ENCODE measurements around the gene LRRC55. TPM values are rescaled to one million over a fixed set of nuclear protein-coding genes. Genes with fewer than 3 reads are reported as not detected.

Gene LRRC55
- polyA plus RNA-seq, 1 donor (not counting 4 experiments of a cell fraction or from before 2014, with no cell fraction given) = not detected

DNA sequence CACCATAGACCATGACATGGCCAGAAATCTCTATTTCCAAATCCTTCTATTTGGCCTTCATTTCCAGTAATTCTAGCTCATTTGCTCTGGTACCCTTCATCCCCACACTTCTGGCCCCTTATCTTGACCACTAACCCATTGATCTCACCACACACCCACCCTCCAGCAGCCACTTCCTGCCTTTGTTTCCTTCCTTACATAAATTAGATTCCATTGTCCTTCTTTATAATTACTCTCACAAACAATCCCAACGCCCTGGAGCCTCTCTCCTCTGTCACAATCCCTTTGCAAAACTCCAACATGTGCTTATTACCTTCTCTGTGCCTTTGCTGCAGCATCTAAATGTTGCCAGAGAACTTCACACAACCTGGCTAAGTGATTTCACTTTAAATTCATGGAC lies 40.5 kb downstream of the LRRC55 start:
- Histone ChIP-seq H3K9me1 (ENCODE audit: control insufficient read depth, extremely low read depth, insufficient read depth, low read length) (no peaks in the 10 kb centered on the region), H3K27me3 (ENCODE audit: control insufficient read depth, extremely low read depth, insufficient read depth, low read length) (no peaks in the 10 kb centered on the region), H4K20me1 (ENCODE audit: control insufficient read depth, extremely low read depth, insufficient read depth, low read length) (no peaks in the 10 kb centered on the region), H3K4me1 (ENCODE audit: control insufficient read depth, extremely low read depth, insufficient read depth, low read length) (peaks cover 5% of the 10 kb centered on the region), H3K4me3 (ENCODE audit: control insufficient read depth in 2 of 3, extremely low read depth in 1 of 3, insufficient read depth in 2 of 3, low read depth in 1 of 3, low read length in 3 of 3) (no peak overlapping the region), H3K79me2 (ENCODE audit: control insufficient read depth, insufficient read depth, low read length) (no peaks in the 10 kb centered on the region), H3K4me2 (ENCODE audit: control insufficient read depth, extremely low read depth, insufficient read depth, low read depth, low read length) (no peak overlapping the region), H3K36me3 (ENCODE audit: control insufficient read depth in 2 of 2, extremely low read depth in 1 of 2, insufficient read depth in 2 of 2, low read length in 2 of 2) (no peaks in the 10 kb centered on the region), H3K27ac (ENCODE audit: control insufficient read depth, insufficient read depth, low read length) (no peak overlapping the region), H3K9ac (ENCODE audit: control insufficient read depth, extremely low read depth, insufficient read depth, low read length) (no peak overlapping the region), H2AFZ (ENCODE audit: control insufficient read depth, low read length) (no peak overlapping the region), H3K9me3 (ENCODE audit: control insufficient read depth, low read depth, low read length) (no peaks in the 10 kb centered on the region)
- no peak for FAIRE-seq
- TF ChIP-seq, protein P1, sequence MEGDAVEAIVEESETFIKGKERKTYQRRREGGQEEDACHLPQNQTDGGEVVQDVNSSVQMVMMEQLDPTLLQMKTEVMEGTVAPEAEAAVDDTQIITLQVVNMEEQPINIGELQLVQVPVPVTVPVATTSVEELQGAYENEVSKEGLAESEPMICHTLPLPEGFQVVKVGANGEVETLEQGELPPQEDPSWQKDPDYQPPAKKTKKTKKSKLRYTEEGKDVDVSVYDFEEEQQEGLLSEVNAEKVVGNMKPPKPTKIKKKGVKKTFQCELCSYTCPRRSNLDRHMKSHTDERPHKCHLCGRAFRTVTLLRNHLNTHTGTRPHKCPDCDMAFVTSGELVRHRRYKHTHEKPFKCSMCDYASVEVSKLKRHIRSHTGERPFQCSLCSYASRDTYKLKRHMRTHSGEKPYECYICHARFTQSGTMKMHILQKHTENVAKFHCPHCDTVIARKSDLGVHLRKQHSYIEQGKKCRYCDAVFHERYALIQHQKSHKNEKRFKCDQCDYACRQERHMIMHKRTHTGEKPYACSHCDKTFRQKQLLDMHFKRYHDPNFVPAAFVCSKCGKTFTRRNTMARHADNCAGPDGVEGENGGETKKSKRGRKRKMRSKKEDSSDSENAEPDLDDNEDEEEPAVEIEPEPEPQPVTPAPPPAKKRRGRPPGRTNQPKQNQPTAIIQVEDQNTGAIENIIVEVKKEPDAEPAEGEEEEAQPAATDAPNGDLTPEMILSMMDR (optimal IDR thresholded peaks at IDR 0.05 in 1 of 3, IDR thresholded peaks at IDR 0.05 in 1 of 3, conservative IDR thresholded peaks at IDR 0.05 in 1 of 3; ENCODE audit: extremely low read depth in 1 of 3, insufficient read depth in 2 of 3, low read length in 3 of 3) = no peak
- no peak for TF ChIP-seq EZH2 (IDR thresholded peaks at IDR 0.05; ENCODE audit: low read length)
- dilution Hi-C loops (cut with MboI; ENCODE audit: extremely low pct_ligation_motif_present, low sequenced_read_pairs) = no loop called here
- DNase-seq (ENCODE audit: low read depth, low spot score) = no peak

DNA sequence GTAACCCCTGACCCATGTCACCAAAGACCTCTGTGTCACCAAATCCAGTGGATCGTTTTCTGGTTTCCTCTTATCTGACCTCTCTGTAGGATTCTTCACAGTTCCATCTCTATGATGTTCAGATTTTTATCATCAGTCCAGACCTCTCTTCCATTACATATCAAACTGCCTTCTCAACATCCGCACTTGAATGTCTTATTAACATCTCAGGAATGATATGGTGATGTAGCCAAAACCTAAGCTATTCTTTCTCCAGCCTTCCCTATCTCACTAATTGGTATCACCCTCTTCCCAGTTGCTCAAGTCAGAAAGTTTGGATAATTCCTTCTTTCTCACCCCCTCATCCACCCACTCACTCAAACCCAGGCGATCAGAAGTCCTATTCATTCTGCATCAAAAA lies 41.8 kb downstream of the LRRC55 start:
- H3K4me2 ChIP-seq (ENCODE audit: control insufficient read depth, extremely low read depth, insufficient read depth, low read depth, low read length) = no peak overlapping the region
- DNase-seq (ENCODE audit: low read depth, low spot score) = no peak

More for the DNA sequence above, 41.8 kb downstream of the LRRC55 start:
- no peak overlapping the region for H3K27ac ChIP-seq (ENCODE audit: control insufficient read depth, insufficient read depth, low read length)
- no peaks in the 10 kb centered on the region for H3K9me3 ChIP-seq (ENCODE audit: control insufficient read depth, low read depth, low read length)
- no peak for FAIRE-seq
- peaks cover 5% of the 10 kb centered on the region for H3K4me1 ChIP-seq (ENCODE audit: control insufficient read depth, extremely low read depth, insufficient read depth, low read length)
- TF ChIP-seq, protein P1 (optimal IDR thresholded peaks at IDR 0.05 in 1 of 3, IDR thresholded peaks at IDR 0.05 in 1 of 3, conservative IDR thresholded peaks at IDR 0.05 in 1 of 3; ENCODE audit: extremely low read depth in 1 of 3, insufficient read depth in 2 of 3, low read length in 3 of 3) = no peak
- TF ChIP-seq EZH2 (IDR thresholded peaks at IDR 0.05; ENCODE audit: low read length) = no peak
- H3K9ac ChIP-seq (ENCODE audit: control insufficient read depth, extremely low read depth, insufficient read depth, low read length) = no peak overlapping the region
- no peaks in the 10 kb centered on the region for H3K79me2 ChIP-seq (ENCODE audit: control insufficient read depth, insufficient read depth, low read length)
- H3K36me3 ChIP-seq (ENCODE audit: control insufficient read depth in 2 of 2, extremely low read depth in 1 of 2, insufficient read depth in 2 of 2, low read length in 2 of 2) = no peaks in the 10 kb centered on the region
- dilution Hi-C loops (cut with MboI; ENCODE audit: extremely low pct_ligation_motif_present, low sequenced_read_pairs) = no loop called here
- no peaks in the 10 kb centered on the region for H4K20me1 ChIP-seq (ENCODE audit: control insufficient read depth, extremely low read depth, insufficient read depth, low read length)
- H3K27me3 ChIP-seq (ENCODE audit: control insufficient read depth, extremely low read depth, insufficient read depth, low read length) = peaks cover 4% of the 10 kb centered on the region
- no peak overlapping the region for H2AFZ ChIP-seq (ENCODE audit: control insufficient read depth, low read length)
- H3K4me3 ChIP-seq (ENCODE audit: control insufficient read depth in 2 of 3, extremely low read depth in 1 of 3, insufficient read depth in 2 of 3, low read depth in 1 of 3, low read length in 3 of 3) = no peak overlapping the region
- H3K9me1 ChIP-seq (ENCODE audit: control insufficient read depth, extremely low read depth, insufficient read depth, low read length) = no peaks in the 10 kb centered on the region

Data from keratinocyte (primary cell).